Stomach (tissue), 9 donors: ENCODE measurements around the gene BPIFA2. TPM values are rescaled to one million over a fixed set of nuclear protein-coding genes. Genes with fewer than 3 reads are reported as not detected.
"Not testable (repeated sequence)": the region's sequence is repeated elsewhere in the genome, so short reads cannot be mapped to it uniquely, and the experiment has no call there.

ENCODE experiments used
- DNase-seq, 2 donors: peaks; one replicate each; pipeline versions ENCODE4 v3.0.0 to v3.0.0-alpha.2; 2013 to 2019
- H3K27ac ChIP-seq, 5 donors: fragments of 200-600 bp in 4 of 5; sonication (generic) in 4 of 5; one replicate each; pipeline ENCODE4 v1.5.1; 2013 to 2019; ENCODE audit warnings: mild to moderate bottlenecking in 1 of 5, moderate library complexity in 1 of 5
- H3K27me3 ChIP-seq, 3 donors: fragments of 200-600 bp; sonication (generic); one replicate each; pipeline ENCODE4 v1.5.1; 2017 to 2019; ENCODE audit warnings: mixed run types in 1 of 3
- H3K36me3 ChIP-seq, 4 donors: fragments of 200-600 bp; sonication (generic); 1 replicate in 3 of 4; 2 replicates in 1 of 4; pipeline ENCODE4 v1.5.1; 2016 to 2019
- H3K4me1 ChIP-seq, 4 donors: fragments of 200-600 bp; sonication (generic); one replicate each; pipeline ENCODE4 v1.5.1; 2016 to 2019
- H3K4me3 ChIP-seq, 4 donors: fragments of 200-600 bp; sonication (generic) in 3 of 4; one replicate each; pipeline ENCODE4 v1.5.1; 2016 to 2019; ENCODE audit warnings: mild to moderate bottlenecking in 1 of 4
- H3K9me3 ChIP-seq, 4 donors: fragments of 200-600 bp; sonication (generic); one replicate each; pipeline ENCODE4 v1.5.1; 2016 to 2019
- CTCF ChIP-seq, 7 experiments: fragments of 450-650 bp in 4 of 7; fragments of 200-600 bp in 3 of 7; sonication (generic) in 3 of 7; IDR thresholded peaks; one replicate each; pipeline ENCODE4 v1.5.1; 2016 to 2019; ENCODE audit warnings: antibody characterized with exemption in 7 of 7, control low read depth in 2 of 7, mild to moderate bottlenecking in 1 of 7
- EP300 ChIP-seq: sonication (generic); formaldehyde crosslinking; IDR thresholded peaks from one replicate; pipeline ENCODE4 v1.6.1; 2017; ENCODE audit warnings: antibody characterized with exemption
- POLR2A ChIP-seq, 4 donors: fragments of 450-650 bp; IDR thresholded peaks; one replicate each; pipeline ENCODE4 v1.6.1; 2016; ENCODE audit warnings: antibody characterized with exemption in 4 of 4, control low read depth in 2 of 4, mild to moderate bottlenecking in 1 of 4, moderate library complexity in 1 of 4
- POLR2AphosphoS5 ChIP-seq, 3 donors: sonication (generic); formaldehyde crosslinking; IDR thresholded peaks; one replicate each; pipeline ENCODE4 v1.6.1; 2016; ENCODE audit warnings: antibody characterized with exemption in 3 of 3
- WGBS, 5 donors: extraction: QIAGEN DNeasy Blood & Tissue Kit in 3 of 5; methylation state at CpG; one replicate each; pipeline versions ENCODE4 v1.1.5 to v1.1.7; 2013 to 2018; 5-methylcytosine and 5-hydroxymethylcytosine counted together
- intact Hi-C: fragments of 100-400 bp; cut with DNase I; formaldehyde crosslinking; loops from one replicate; pipeline ENCODE4 v1.15.1; 2023; ENCODE audit warnings: low total_unique reads
- polyA plus RNA-seq, 3 donors: library from polyadenylated mRNA; stranded (reverse); fragments of 200-250 nt; gene quantifications; one replicate each; pipeline ENCODE4 v1.2.3, GENCODE V29; 2013
- total RNA-seq, 5 donors: library from RNA; depleted of rRNA; stranded (reverse); fragments of >200 nt; gene quantifications; one replicate each; pipeline versions ENCODE4 v1.1.0 to v1.2.3, GENCODE V29; 2014 to 2016
- donor health status: healthy with polysubstance abuse.
- donor health status: Bipolar disorder and iron deficiency.
- donor health status: healthy.

Gene BPIFA2
- total and polyA plus RNA-seq, 8 donors, result not detected

GRCh38 chr20:33181482-33182093, 13.6 kb downstream of the BPIFA2 start:
- intact Hi-C loops, result no loop called here
- Histone ChIP-seq H3K9me3 (peaks cover 0 to 7% (median 0%) of the 10 kb centered on the region in 4 donors), H3K27ac (no peak overlapping the region), H3K4me1 (peaks cover 0 to 5% (median 2%) of the 10 kb centered on the region in 4 donors), H3K36me3 (no peaks in the 10 kb centered on the region), H3K27me3 (peaks cover 0 to 5% (median 0%) of the 10 kb centered on the region in 3 donors), H3K4me3 (no peak overlapping the region)
- DNase-seq, result no peak
- TF ChIP-seq POLR2A (IDR thresholded peaks at IDR 0.05) (no peak), EP300 (no peak), CTCF (IDR thresholded peaks at IDR 0.05) (no peak), POLR2AphosphoS5 (IDR thresholded peaks at IDR 0.05) (no peak)
- 57 to 73% (median 67%) methylated on average over 1 of the region's 1 CpG; no CpG with 5 or more reads in 1 of the 5 donors for WGBS, 5 donors

- TF ChIP-seq POLR2AphosphoS5 (IDR thresholded peaks at IDR 0.05) (no peak), EP300 (no peak), CTCF (IDR thresholded peaks at IDR 0.05) (no peak), POLR2A (IDR thresholded peaks at IDR 0.05) (no peak)
- Histone ChIP-seq H3K4me1 (peaks cover 0 to 5% (median 0%) of the 10 kb centered on the region in 4 donors), H3K36me3 (no peaks in the 10 kb centered on the region), H3K9me3 (peaks cover 0 to 7% (median 0%) of the 10 kb centered on the region in 4 donors), H3K27me3 (peaks cover 0 to 5% (median 0%) of the 10 kb centered on the region in 3 donors), H3K27ac (no peak overlapping the region), H3K4me3 (no peak overlapping the region)
- DNase-seq, result no peak
- 70 to 88% (median 83%) methylated on average over 2 of the region's 2 CpGs for WGBS, 5 donors
- intact Hi-C loops, result no loop called here
Observed at GRCh38 chr20:33183312-33183711, 15.4 kb downstream of the BPIFA2 start.

GRCh38 chr20:33185031-33185590, 17.2 kb downstream of the BPIFA2 start:
- H3K9me3 ChIP-seq, H3K27me3 ChIP-seq, DNase-seq, H3K4me3 ChIP-seq, H3K27ac ChIP-seq, H3K36me3 ChIP-seq, H3K4me1 ChIP-seq, intact Hi-C loops: not testable (repeated sequence)
- 84 to 99% (median 95%) methylated on average over 7 to 36 of the region's 40 CpGs for WGBS, 5 donors

GRCh38 chr20:33187491-33187890, 19.5 kb downstream of the BPIFA2 start:
- 80 to 91% (median 83%) methylated on average over 4 of the region's 4 CpGs for WGBS, 5 donors
- intact Hi-C loops, result no loop called here
- Histone ChIP-seq H3K9me3 (peaks cover 0 to 7% (median 0%) of the 10 kb centered on the region in 4 donors), H3K27ac (no peak overlapping the region), H3K4me3 (no peak overlapping the region), H3K27me3 (peaks cover 0 to 5% (median 0%) of the 10 kb centered on the region in 3 donors), H3K4me1 (peaks cover 5 to 22% (median 15%) of the 10 kb centered on the region in 4 donors), H3K36me3 (no peaks in the 10 kb centered on the region)
- TF ChIP-seq EP300, result no peak
- TF ChIP-seq POLR2A (IDR thresholded peaks at IDR 0.05), result no peak
- TF ChIP-seq CTCF (IDR thresholded peaks at IDR 0.05), result no peak
- no peak for TF ChIP-seq POLR2AphosphoS5 (IDR thresholded peaks at IDR 0.05)
- DNase-seq, result no peak

- Histone ChIP-seq H3K9me3 (peaks cover 0 to 3% (median 0%) of the 10 kb centered on the region in 4 donors), H3K27me3 (peaks cover 0 to 5% (median 0%) of the 10 kb centered on the region in 3 donors), H3K4me3 (no peak overlapping the region), H3K36me3 (no peaks in the 10 kb centered on the region), H3K4me1 (peaks cover 5 to 24% (median 20%) of the 10 kb centered on the region in 4 donors), H3K27ac (no peak overlapping the region)
- 84 to 90% (median 88%) methylated on average over 9 of the region's 9 CpGs for WGBS, 5 donors
- intact Hi-C loops, result no loop called here
- no peak for DNase-seq
- TF ChIP-seq EP300, result no peak
- no peak for TF ChIP-seq POLR2A (IDR thresholded peaks at IDR 0.05)
- TF ChIP-seq CTCF (IDR thresholded peaks at IDR 0.05), result no peak
- TF ChIP-seq POLR2AphosphoS5 (IDR thresholded peaks at IDR 0.05), result no peak
Observed at GRCh38 chr20:33188421-33188820, 20.5 kb downstream of the BPIFA2 start.
